Right lobe of liver (tissue), 6 donors: ENCODE results near the gene TNFRSF9. TPM values are rescaled to one million over a fixed set of nuclear protein-coding genes. Genes with fewer than 3 reads are reported as not detected.
"Not testable (repeated sequence)": the region's sequence is repeated elsewhere in the genome, so short reads cannot be mapped to it uniquely, and the experiment has no call there.

Source experiments
- ATAC-seq, 4 donors: fragments of 200-7000 bp; cut with Tn5 transposase; one replicate each; pipeline ENCODE4 v1.9.1; 2020; ENCODE audit warnings: mild to moderate bottlenecking in 4 of 4, moderate library complexity in 4 of 4
- DNase-seq, 3 donors: peaks; one replicate each; pipeline ENCODE4 v3.0.0-alpha.2; 2020
- H3K27ac ChIP-seq, 3 donors: fragments of 200-600 bp; one replicate each; pipeline ENCODE4 v1.8.0; 2022
- H3K27me3 ChIP-seq, 2 donors: fragments of 200-600 bp; one replicate each; pipeline ENCODE4 v1.8.0; 2022
- H3K36me3 ChIP-seq, 4 donors: fragments of 200-600 bp; sonication (generic) in 1 of 4; one replicate each; pipeline versions ENCODE4 v1.5.1 to v1.8.0; 2017 to 2022; ENCODE audit warnings: control low read depth in 1 of 4
- H3K4me1 ChIP-seq, 4 donors: fragments of 200-600 bp; sonication (generic) in 1 of 4; one replicate each; pipeline versions ENCODE4 v1.5.1 to v1.8.0; 2017 to 2022; ENCODE audit warnings: control low read depth in 1 of 4
- H3K4me3 ChIP-seq, 3 donors: fragments of 200-600 bp; one replicate each; pipeline ENCODE4 v1.8.0; 2022
- H3K9me3 ChIP-seq, 4 donors: fragments of 200-600 bp; sonication (generic) in 1 of 4; one replicate each; pipeline versions ENCODE4 v1.5.1 to v1.8.0; 2017 to 2022; ENCODE audit warnings: control low read depth in 1 of 4
- POLR2A ChIP-seq: fragments of 450-650 bp; IDR thresholded peaks from one replicate; pipeline ENCODE4 v1.6.1; 2017; ENCODE audit warnings: antibody characterized with exemption, mild to moderate bottlenecking
- WGBS: methylation state at CpG from one replicate; pipeline ENCODE4 v1.1.6; 2018; ENCODE audit warnings: low coverage, low lambda C conversion rate; ENCODE audit not compliant: insufficient coverage; ENCODE audit errors: missing lambda C conversion rate; 5-methylcytosine and 5-hydroxymethylcytosine counted together
- intact Hi-C, 2 donors: fragments of 100-400 bp; cut with DNase I; formaldehyde crosslinking; loops; one replicate each; pipeline versions ENCODE4 v1.11.2 to v1.14.1; 2022
- total RNA-seq, 6 experiments: library from RNA; depleted of rRNA in 2 of 6; stranded (reverse); fragments of >200 nt in 2 of 6; fragmentation: NEBNext Ultra II Directional in 3 of 6; extraction: Animal tissue kit (Norgen Biotek cat#: 25700) in 3 of 6; gene quantifications; one replicate each; pipeline versions ENCODE4 v1.1.0 to v1.2.4, GENCODE V29; 2016 to 2023
- TF ChIP-seq, protein P1 (sequence below), 4 donors: fragments of 200-600 bp in 3 of 4; fragments of 450-650 bp in 1 of 4; IDR thresholded peaks; one replicate each; pipeline versions ENCODE4 v1.5.1 to v1.8.0; 2016 to 2022; ENCODE audit warnings: antibody characterized with exemption in 4 of 4, mild to moderate bottlenecking in 2 of 4
- donor health status: DM: no; HTN: yes; CAD: no.
- donor health status: DM: no; HTN: no; CAD: no.
- donor health status: DM: no; HTN: no; CAD: no.
- donor health status: DM: no; HTN: yes; CAD: no.
- donor health status: DM: no; HTN: yes; CAD: no.

TNFRSF9 gene
- total RNA-seq, 6 experiments from 2014 or later: 0.06 to 0.22 (median 0.10) TPM; not detected in 2

DNA sequence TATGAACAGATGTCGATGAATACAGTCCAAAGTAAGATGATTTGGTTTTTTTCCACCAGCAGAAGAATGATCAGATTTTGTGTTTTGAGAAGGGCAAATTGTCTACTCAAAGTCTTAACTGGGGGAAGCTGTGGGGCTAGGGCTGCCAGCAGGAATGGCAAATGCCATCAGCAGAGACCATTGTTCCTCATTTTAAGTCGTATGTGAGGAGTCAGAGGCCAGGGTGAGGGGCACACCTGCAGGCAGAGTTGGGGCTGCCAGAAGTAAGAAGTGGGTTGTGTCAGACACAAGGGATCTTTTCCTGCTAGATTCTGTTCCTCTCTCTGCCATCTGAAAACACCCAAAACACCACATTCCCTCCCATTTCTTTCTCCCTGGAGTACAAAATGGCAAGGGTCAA, 29.6 kb upstream of the TNFRSF9 start:
- H3K4me3 ChIP-seq: no peak overlapping the region
- intact Hi-C loops: loop anchor here in 1 of 2 donors (10.0 kb wide), 1 partner anchor 375 kb away; no protein-coding TSS in a partner anchor
- H3K27ac ChIP-seq: no peak overlapping the region
- TF ChIP-seq, protein P1, sequence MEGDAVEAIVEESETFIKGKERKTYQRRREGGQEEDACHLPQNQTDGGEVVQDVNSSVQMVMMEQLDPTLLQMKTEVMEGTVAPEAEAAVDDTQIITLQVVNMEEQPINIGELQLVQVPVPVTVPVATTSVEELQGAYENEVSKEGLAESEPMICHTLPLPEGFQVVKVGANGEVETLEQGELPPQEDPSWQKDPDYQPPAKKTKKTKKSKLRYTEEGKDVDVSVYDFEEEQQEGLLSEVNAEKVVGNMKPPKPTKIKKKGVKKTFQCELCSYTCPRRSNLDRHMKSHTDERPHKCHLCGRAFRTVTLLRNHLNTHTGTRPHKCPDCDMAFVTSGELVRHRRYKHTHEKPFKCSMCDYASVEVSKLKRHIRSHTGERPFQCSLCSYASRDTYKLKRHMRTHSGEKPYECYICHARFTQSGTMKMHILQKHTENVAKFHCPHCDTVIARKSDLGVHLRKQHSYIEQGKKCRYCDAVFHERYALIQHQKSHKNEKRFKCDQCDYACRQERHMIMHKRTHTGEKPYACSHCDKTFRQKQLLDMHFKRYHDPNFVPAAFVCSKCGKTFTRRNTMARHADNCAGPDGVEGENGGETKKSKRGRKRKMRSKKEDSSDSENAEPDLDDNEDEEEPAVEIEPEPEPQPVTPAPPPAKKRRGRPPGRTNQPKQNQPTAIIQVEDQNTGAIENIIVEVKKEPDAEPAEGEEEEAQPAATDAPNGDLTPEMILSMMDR (IDR thresholded peaks at IDR 0.05): no peak
- no peak for TF ChIP-seq POLR2A
- H3K4me1 ChIP-seq: peaks cover 0 to 31% (median 5%) of the 10 kb centered on the region in 4 donors
- WGBS: 71% methylated on average over 2 of the region's 2 CpGs
- ATAC-seq (no peak), DNase-seq (no peak)
- peaks cover 0 to 60% (median 34%) of the 10 kb centered on the region in 4 donors for H3K36me3 ChIP-seq
- H3K9me3 ChIP-seq: no peaks in the 10 kb centered on the region
- H3K27me3 ChIP-seq: no peaks in the 10 kb centered on the region

DNA sequence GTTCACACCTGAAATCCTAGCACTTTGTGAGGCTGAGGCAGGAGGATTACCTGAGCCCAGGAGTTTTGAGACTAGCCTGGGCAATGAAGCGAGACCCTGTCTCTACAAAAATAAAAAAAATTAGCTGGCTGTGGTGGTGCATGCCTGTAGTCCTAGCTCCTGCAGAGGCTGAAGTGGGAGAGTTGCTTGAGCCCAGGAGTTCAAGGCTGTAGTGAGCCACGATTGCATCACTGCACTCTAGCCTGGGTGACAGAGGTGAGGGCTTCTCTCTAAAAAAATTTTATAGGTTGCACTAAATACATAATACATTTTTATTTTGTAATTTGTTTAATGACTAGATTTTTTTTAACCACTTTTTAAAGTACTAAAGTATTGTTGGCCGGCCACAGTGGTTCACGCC, 27.0 kb upstream of the TNFRSF9 start:
- whole genome bisulfite sequencing: 76% methylated on average over 4 of the region's 4 CpGs
- Histone ChIP-seq H3K36me3 (peaks cover 0 to 82% (median 43%) of the 10 kb centered on the region in 4 donors), H3K4me3 (no peak overlapping the region), H3K9me3 (no peaks in the 10 kb centered on the region), H3K27me3 (no peaks in the 10 kb centered on the region), H3K27ac (no peak overlapping the region), H3K4me1 (peaks cover 0 to 35% (median 5%) of the 10 kb centered on the region in 4 donors)
- peak in 2 of 3 donors; percentile 59 to 66 for DNase-seq
- no peak for TF ChIP-seq POLR2A
- intact Hi-C loops: no loop called here
- peak; percentile 63 to 85 (median 66) for ATAC-seq

DNA sequence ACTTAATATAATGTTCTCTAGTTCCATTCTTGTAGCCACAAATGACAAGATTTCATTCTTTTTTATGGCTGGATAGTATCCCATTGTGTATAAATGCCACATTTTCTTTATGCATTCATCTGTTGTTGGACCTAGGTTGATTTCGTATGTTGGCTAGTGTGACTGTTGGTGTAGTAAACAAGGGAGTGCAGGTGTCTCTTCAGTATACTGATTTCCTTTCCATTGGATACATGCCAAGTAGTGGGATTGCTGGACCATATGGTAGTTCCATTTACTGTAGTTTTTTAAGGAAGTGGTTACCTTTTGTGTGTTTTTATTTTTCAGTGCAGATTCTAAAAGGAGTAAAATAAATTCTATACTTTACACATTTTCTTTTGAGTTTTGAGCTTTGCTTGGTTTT, 26.6 kb upstream of the TNFRSF9 start:
- intact Hi-C loops: no loop called here
- H3K27ac ChIP-seq: no peak overlapping the region
- DNase-seq (no peak), ATAC-seq (peak in 2 of 4 donors; percentile 8 to 11)
- no peaks in the 10 kb centered on the region for H3K27me3 ChIP-seq
- H3K9me3 ChIP-seq: no peaks in the 10 kb centered on the region
- peaks cover 0 to 77% (median 41%) of the 10 kb centered on the region in 4 donors for H3K36me3 ChIP-seq
- H3K4me1 ChIP-seq: peaks cover 0 to 39% (median 5%) of the 10 kb centered on the region in 4 donors
- no peak for TF ChIP-seq POLR2A
- TF ChIP-seq, protein P1 (IDR thresholded peaks at IDR 0.05): no peak
- H3K4me3 ChIP-seq: no peak overlapping the region
- WGBS: 31% methylated on average over 1 of the region's 1 CpG

DNA sequence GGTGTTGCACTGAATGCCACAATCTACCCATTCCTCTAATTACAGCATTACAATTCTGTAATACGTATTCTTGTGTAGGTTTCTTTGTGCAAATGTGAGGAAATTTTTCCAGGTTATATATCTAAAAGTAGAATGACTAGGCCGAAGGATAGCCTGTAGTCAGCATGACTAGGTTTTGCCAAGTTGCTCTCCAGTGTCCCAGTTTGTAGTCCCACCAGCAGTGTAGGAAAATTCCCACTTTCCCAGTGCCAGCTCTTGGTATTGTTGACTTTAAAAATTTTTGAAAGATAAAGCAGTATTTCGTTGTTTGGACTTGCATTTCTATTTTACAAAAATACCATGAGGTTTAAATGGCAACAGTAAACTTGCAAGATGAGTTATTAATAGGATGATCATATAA, 23.8 kb upstream of the TNFRSF9 start:
- Histone ChIP-seq H3K27ac (no peak overlapping the region), H3K4me3 (no peak overlapping the region), H3K9me3 (no peaks in the 10 kb centered on the region), H3K4me1 (peaks cover 0 to 30% (median 9%) of the 10 kb centered on the region in 4 donors), H3K36me3 (peaks cover 0 to 50% (median 29%) of the 10 kb centered on the region in 4 donors), H3K27me3 (no peaks in the 10 kb centered on the region)
- no peak for TF ChIP-seq POLR2A
- TF ChIP-seq, protein P1 (IDR thresholded peaks at IDR 0.05): no peak
- 77% methylated on average over 3 of the region's 3 CpGs for WGBS
- DNase-seq (no peak), ATAC-seq (no peak)
- intact Hi-C loops: no loop called here

DNA sequence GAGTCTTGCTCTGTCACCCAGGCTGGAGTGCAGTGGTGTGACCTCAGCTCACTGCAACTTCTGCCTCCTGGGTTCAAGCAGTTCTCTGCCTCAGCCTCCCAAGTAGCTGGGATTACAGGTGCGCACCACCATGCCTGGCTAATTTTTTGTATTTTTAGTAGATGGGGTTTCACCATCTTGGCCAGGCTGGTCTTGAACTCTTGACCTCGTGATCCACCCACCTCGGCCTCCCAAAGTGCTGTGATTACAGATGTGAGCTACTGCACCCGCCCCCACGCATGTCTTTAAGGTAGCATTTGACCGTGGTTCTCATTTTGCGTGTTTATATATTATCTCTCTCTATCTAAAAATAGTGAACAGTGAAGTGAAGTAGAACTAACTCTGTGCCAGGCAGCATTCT, 23.2 kb upstream of the TNFRSF9 start:
- intact Hi-C loops, H3K27me3 ChIP-seq, H3K4me3 ChIP-seq, DNase-seq, H3K27ac ChIP-seq, ATAC-seq, H3K9me3 ChIP-seq: not testable (repeated sequence)
- Histone ChIP-seq H3K4me1 (peaks cover 0 to 30% (median 9%) of the 10 kb centered on the region in 4 donors), H3K36me3 (peaks cover 0 to 44% (median 25%) of the 10 kb centered on the region in 4 donors)
- WGBS: 85% methylated on average over 7 of the region's 7 CpGs

DNA sequence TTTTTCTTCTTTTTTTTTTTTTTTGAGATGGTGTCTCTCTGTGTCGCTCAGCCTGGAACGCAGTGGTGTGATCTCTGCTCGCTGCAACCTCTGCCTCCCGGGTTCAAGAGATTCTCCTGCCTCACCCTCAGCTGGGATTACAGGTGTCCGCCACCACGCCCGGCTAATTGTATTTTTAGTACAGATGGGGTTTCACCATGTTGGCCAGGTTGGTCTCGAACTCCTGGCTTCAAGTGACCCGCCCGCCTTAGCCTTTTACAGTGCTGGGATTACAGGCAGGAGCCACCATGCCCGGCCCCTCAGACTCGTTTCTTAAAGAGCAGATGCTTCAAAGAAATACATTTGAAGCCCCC, 22.7 kb upstream of the TNFRSF9 start:
- H3K27me3 ChIP-seq, H3K4me3 ChIP-seq, ATAC-seq, H3K27ac ChIP-seq, DNase-seq, intact Hi-C loops, H3K9me3 ChIP-seq: not testable (repeated sequence)
- WGBS: 100% methylated on average over 8 of the region's 12 CpGs
- peaks cover 0 to 43% (median 25%) of the 10 kb centered on the region in 4 donors for H3K36me3 ChIP-seq
- H3K4me1 ChIP-seq: peaks cover 0 to 30% (median 9%) of the 10 kb centered on the region in 4 donors
